ENCODE results near the gene HEXIM2. TPM values are rescaled to one million over a fixed set of nuclear protein-coding genes. Genes with fewer than 3 reads are reported as not detected.

Gene HEXIM2
- polyA plus RNA-seq, 1 donor (not counting 4 experiments of a cell fraction or from before 2014, with no cell fraction given), result 2.3 TPM

DNA sequence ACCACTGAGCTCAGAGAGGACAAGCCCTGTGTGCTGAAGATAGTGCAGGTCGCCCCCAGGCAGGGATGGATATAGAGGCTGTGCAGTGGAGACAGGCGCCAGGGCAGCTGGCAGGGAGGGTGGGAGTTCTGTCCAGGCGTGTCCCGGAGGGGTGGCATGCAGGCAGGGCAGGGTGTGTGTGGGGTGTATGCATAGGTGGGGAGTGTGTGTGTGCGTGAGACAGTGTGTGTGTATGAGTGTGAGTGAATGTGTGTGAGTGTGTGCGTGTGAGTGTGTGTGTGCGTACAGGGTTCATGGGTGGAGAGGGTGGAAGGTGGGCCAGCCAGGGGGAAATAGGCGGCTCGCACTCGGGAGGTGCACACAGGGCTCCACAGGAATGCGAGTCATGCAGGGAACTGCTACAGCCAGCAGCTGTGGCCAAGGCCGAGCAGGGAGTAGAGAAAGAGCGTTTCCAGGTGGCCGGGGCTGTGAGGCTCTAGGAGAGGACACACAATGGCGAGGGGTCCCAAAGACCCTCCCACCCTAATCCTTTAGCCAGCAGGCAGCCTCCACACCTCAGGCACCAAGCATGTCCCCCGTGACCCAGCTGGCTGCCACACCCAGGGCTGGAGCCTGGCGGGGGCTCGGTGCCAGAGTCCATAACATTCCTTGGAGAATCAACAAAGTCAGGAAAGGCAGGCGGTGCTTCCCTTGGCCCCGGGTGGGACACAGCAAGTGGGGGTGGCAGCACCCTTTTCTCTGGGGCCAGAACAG, 34.0 kb upstream of the HEXIM2 start:
- TF ChIP-seq, protein P1, sequence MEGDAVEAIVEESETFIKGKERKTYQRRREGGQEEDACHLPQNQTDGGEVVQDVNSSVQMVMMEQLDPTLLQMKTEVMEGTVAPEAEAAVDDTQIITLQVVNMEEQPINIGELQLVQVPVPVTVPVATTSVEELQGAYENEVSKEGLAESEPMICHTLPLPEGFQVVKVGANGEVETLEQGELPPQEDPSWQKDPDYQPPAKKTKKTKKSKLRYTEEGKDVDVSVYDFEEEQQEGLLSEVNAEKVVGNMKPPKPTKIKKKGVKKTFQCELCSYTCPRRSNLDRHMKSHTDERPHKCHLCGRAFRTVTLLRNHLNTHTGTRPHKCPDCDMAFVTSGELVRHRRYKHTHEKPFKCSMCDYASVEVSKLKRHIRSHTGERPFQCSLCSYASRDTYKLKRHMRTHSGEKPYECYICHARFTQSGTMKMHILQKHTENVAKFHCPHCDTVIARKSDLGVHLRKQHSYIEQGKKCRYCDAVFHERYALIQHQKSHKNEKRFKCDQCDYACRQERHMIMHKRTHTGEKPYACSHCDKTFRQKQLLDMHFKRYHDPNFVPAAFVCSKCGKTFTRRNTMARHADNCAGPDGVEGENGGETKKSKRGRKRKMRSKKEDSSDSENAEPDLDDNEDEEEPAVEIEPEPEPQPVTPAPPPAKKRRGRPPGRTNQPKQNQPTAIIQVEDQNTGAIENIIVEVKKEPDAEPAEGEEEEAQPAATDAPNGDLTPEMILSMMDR (optimal IDR thresholded peaks at IDR 0.05 in 1 of 3, IDR thresholded peaks at IDR 0.05 in 1 of 3, conservative IDR thresholded peaks at IDR 0.05 in 1 of 3; ENCODE audit: extremely low read depth in 1 of 3, insufficient read depth in 2 of 3, low read length in 3 of 3), result no peak
- TF ChIP-seq EZH2 (IDR thresholded peaks at IDR 0.05; ENCODE audit: low read length), result no peak
- Histone ChIP-seq H3K4me2 (ENCODE audit: control insufficient read depth, extremely low read depth, insufficient read depth, low read depth, low read length) (peak overlapping the region; percentile 70), H3K27me3 (ENCODE audit: control insufficient read depth, extremely low read depth, insufficient read depth, low read length) (no peaks in the 10 kb centered on the region), H4K20me1 (ENCODE audit: control insufficient read depth, extremely low read depth, insufficient read depth, low read length) (no peaks in the 10 kb centered on the region), H3K4me3 (ENCODE audit: control insufficient read depth in 2 of 3, extremely low read depth in 1 of 3, insufficient read depth in 2 of 3, low read depth in 1 of 3, low read length in 3 of 3) (peak overlapping the region in 2 of 3 experiments; percentile 15 to 42), H3K27ac (ENCODE audit: control insufficient read depth, insufficient read depth, low read length) (peak overlapping the region; percentile 70), H2AFZ (ENCODE audit: control insufficient read depth, low read length) (peak overlapping the region; percentile 67), H3K4me1 (ENCODE audit: control insufficient read depth, extremely low read depth, insufficient read depth, low read length) (peaks cover 63% of the 10 kb centered on the region), H3K9ac (ENCODE audit: control insufficient read depth, extremely low read depth, insufficient read depth, low read length) (peak overlapping the region; percentile 55), H3K79me2 (ENCODE audit: control insufficient read depth, insufficient read depth, low read length) (peaks cover 66% of the 10 kb centered on the region), H3K9me3 (ENCODE audit: control insufficient read depth, low read depth, low read length) (no peaks in the 10 kb centered on the region), H3K9me1 (ENCODE audit: control insufficient read depth, extremely low read depth, insufficient read depth, low read length) (no peaks in the 10 kb centered on the region), H3K36me3 (ENCODE audit: control insufficient read depth in 2 of 2, extremely low read depth in 1 of 2, insufficient read depth in 2 of 2, low read length in 2 of 2) (peaks cover 0 to 4% of the 10 kb centered on the region in 2 experiments)
- dilution Hi-C loops (cut with MboI; ENCODE audit: extremely low pct_ligation_motif_present, low sequenced_read_pairs), result no loop called here
- FAIRE-seq (peak; percentile 88), DNase-seq (ENCODE audit: low read depth, low spot score) (no peak)

DNA sequence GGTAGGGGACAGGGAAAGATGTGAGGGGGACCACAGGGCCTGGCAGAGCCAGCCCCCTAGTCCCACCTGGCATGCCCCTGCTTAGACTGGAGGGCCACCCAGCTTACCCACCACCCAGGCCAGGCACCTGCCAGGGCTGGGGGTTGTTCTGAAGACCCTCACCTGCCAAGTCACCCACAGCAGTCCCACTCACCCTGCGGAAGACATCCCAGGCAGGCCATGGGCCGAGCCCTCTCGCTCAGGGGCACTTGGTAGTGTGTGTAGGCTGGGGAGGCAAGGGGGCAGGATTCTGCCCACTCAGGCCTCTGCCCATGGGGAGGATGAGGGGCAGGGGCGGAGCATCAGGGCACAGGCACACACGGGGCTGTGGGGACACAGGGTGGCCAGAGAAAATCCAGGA, 33.3 kb upstream of the HEXIM2 start:
- H3K9ac ChIP-seq (ENCODE audit: control insufficient read depth, extremely low read depth, insufficient read depth, low read length), result peak overlapping the region; percentile 55
- no peak overlapping the region for H3K4me3 ChIP-seq (ENCODE audit: control insufficient read depth in 2 of 3, extremely low read depth in 1 of 3, insufficient read depth in 2 of 3, low read depth in 1 of 3, low read length in 3 of 3)
- no peaks in the 10 kb centered on the region for H4K20me1 ChIP-seq (ENCODE audit: control insufficient read depth, extremely low read depth, insufficient read depth, low read length)
- H3K27ac ChIP-seq (ENCODE audit: control insufficient read depth, insufficient read depth, low read length), result peak overlapping the region; percentile 70
- no peak for DNase-seq (ENCODE audit: low read depth, low spot score)
- FAIRE-seq, result no peak
- no peaks in the 10 kb centered on the region for H3K27me3 ChIP-seq (ENCODE audit: control insufficient read depth, extremely low read depth, insufficient read depth, low read length)
- dilution Hi-C loops (cut with MboI; ENCODE audit: extremely low pct_ligation_motif_present, low sequenced_read_pairs), result no loop called here
- H3K36me3 ChIP-seq (ENCODE audit: control insufficient read depth in 2 of 2, extremely low read depth in 1 of 2, insufficient read depth in 2 of 2, low read length in 2 of 2), result peaks cover 0 to 4% of the 10 kb centered on the region in 2 experiments
- H3K4me1 ChIP-seq (ENCODE audit: control insufficient read depth, extremely low read depth, insufficient read depth, low read length), result peaks cover 61% of the 10 kb centered on the region
- H3K79me2 ChIP-seq (ENCODE audit: control insufficient read depth, insufficient read depth, low read length), result peaks cover 62% of the 10 kb centered on the region
- no peaks in the 10 kb centered on the region for H3K9me3 ChIP-seq (ENCODE audit: control insufficient read depth, low read depth, low read length)
- TF ChIP-seq EZH2 (IDR thresholded peaks at IDR 0.05; ENCODE audit: low read length), result no peak
- TF ChIP-seq, protein P1 (optimal IDR thresholded peaks at IDR 0.05 in 1 of 3, IDR thresholded peaks at IDR 0.05 in 1 of 3, conservative IDR thresholded peaks at IDR 0.05 in 1 of 3; ENCODE audit: extremely low read depth in 1 of 3, insufficient read depth in 2 of 3, low read length in 3 of 3), result no peak
- no peak overlapping the region for H2AFZ ChIP-seq (ENCODE audit: control insufficient read depth, low read length)
- no peaks in the 10 kb centered on the region for H3K9me1 ChIP-seq (ENCODE audit: control insufficient read depth, extremely low read depth, insufficient read depth, low read length)
- peak overlapping the region; percentile 70 for H3K4me2 ChIP-seq (ENCODE audit: control insufficient read depth, extremely low read depth, insufficient read depth, low read depth, low read length)
